Measurements from ENCODE around the gene MARCHF9.

The MARCHF9 gene

DNA sequence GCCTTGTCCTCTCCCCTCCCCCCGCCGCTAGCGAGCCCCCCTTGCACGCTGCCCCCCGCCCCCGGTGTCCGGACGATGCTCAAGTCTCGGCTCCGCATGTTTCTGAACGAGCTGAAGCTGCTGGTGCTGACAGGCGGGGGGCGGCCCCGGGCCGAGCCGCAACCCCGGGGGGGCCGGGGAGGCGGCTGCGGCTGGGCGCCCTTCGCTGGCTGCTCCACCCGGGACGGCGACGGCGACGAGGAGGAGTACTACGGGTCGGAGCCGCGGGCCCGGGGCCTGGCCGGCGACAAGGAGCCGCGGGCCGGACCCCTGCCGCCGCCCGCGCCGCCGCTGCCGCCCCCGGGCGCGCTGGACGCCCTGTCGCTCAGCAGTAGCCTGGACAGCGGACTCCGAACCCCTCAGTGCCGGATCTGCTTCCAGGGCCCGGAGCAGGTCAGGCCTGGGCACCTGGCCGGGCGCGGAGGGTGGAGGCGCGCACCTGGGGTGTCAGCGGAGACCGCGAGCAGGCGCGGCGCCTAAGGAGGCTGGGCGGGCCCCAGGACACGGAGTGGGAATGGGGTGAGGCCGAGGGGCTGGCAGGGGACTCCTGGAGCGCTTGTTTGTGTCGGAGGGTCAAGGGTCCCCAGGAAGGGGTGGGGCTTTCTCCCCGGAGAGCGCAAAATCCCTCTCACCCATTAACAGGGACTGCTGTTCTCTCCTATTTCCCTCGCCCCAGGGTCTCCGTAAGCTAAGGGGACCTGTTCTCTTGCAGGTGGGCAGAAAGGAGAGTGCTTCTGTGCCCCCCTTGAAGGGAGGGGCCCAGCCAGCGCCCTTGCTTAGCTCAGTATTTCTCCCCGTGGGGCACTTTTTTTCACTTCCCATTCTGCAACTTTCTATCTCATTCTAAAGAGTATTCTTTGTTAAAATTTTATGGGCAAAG is 810 bp downstream of the MARCHF9 start:
- no peak for DNase-seq (ENCODE audit: low read depth)

DNA sequence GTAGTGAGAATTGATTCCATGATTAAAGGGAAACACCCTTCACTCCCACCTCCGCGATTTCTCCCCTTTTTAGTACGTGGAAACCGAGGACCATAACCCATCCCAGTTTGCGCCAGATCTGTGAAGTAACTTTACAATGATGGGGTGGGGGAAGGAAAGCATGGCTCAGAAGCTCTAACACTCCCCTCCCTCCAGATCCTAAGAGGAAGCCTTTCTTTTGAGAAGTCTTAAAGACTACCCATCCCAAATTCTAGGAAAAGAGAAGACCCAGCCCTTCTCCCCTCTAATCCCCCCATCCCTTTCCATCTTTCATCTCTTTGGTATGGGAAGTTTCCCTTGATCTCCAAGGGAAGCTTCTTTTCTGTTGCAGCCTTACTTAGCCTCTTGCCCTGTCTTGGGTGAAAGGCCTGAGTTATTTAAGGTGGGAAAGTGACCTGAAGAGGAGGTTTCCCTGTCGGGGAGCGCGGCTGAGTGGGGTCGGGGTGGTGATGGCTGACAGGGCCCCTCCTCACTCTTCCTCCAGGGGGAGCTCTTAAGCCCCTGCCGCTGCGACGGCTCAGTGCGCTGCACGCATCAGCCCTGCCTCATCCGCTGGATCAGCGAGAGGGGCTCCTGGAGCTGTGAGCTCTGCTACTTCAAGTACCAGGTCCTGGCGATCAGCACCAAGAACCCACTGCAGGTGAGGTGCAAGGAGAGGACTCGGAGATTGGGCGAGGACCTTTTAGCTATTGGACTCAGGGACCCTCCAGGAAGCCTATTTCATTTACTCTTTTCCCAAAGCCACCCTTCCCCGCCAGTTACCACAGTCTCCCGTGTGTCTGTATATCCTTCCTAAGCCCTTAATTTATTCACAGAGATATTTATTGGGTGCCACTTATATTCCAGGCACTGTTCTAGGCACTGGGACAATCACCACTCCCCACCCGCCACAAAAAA is 1.8 kb downstream of the MARCHF9 start:
- no peak for DNase-seq (ENCODE audit: low read depth)

DNA sequence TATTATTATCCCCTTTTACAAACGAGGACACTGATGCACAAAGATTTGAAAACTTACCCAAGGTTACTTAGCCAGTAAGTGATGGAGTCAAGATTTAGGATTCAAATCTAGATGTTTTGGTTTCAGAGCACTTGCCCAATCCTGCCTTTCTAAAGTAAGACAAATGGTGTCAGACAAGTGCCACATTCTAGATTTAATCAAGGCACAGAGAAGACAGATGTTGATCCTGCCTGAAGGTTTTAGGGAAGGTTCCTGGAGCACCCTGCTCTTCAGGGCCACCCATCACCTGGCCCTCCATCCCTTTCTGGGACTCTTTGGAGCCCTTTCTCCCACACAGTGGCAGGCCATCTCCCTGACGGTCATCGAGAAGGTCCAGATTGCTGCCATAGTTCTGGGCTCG is 2.9 kb downstream of the MARCHF9 start:
- DNase-seq (ENCODE audit: low read depth), result no peak

GRCh38 chr12:57758552-57759359 is 3.9 kb downstream of the MARCHF9 start:
- no peak for DNase-seq (ENCODE audit: low read depth)

DNA sequence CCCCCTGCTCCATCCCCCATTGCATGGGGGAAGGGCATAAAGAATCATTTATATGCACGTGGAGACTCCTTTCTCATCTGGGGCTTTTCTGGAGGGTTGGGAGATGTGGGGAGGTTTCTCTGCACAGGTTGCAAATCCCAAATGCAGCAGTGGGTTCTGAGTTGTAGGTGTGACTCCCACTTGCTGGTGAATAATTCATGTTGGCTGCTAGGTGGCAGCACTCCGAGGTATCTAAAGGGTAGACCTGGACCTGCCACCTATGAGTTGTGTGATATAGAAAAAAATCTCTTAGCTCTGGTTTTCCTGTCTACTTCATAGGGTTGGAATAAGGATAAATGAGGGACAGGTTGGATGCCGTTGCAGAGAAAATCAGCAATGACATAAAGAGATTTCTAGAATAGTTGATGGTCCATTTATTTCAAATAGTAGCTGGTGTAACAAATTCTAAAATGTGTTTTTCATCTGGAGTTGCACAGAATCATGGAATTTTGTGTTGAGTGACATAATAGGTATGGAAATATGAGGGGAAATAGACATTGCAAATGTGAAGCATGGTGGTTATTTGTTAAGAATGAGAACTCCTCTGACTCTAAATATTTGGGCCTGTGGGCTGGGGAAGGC is 4.6 kb downstream of the MARCHF9 start:
- no peak for DNase-seq (ENCODE audit: low read depth)

GRCh38 chr12:57760347-57760982 is 5.6 kb downstream of the MARCHF9 start:
- no peak for DNase-seq (ENCODE audit: low read depth)

- no peak for DNase-seq (ENCODE audit: low read depth)
These were observed 6.6 kb downstream of the MARCHF9 start for GRCh38 chr12:57761391-57761998.

DNA sequence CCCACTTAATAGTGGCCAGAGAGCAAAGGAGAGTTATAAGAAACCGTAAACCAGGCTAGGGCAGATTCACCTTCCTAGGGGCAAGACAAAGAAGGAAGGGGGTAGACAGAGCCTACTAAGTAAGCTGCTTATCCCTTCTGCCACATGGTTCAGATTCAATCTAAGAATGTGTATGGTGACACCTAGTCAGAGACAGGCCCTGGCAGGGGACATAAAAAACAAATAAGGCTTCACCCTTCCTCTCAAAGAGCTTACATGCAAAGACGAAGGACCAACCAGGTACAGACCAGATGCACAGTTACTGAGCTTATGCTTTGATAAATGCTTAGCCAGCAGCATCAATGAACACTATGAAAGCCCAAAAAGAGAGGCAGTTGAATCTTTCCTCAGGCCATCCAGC is 7.6 kb downstream of the MARCHF9 start:
- no peak for DNase-seq (ENCODE audit: low read depth)

DNA sequence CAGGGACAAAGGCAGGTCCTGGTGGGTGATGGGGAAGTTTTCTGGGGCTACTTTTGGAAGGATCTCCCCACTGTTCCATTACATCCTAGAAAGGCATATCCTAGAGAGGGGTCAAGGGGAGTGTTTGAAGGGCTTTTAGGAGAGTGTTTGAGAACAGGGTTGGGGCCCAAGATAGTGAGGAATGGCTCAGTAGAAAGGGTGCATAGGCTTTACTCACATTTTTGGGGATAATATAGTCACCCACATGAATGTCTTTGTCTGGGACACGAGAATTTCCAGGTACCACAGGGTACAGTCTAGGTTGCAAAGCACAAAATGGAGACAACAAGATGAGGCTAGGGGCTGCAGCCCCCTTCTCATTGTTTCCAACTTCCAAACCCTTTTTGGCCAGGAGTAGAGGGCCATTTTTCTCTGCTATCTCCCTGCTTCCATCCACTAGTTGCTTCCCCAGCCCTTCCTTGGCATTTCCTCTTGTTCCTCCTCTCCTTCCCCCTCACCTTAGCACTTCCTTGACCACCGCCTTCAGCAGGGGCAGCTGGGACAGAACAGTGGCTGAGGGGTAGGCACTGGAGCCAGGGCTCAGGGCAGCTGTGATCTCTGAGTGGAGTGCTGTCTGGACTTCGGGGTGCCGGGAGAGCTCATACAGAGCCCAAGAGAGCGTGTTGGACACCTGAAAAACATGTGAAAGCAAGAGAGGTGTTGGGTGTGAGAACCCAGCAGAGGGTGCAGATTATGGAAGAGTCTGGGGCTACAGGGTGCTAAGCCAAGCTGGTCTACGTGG is 9.2 kb downstream of the MARCHF9 start:
- DNase-seq (ENCODE audit: low read depth), result no peak

DNA sequence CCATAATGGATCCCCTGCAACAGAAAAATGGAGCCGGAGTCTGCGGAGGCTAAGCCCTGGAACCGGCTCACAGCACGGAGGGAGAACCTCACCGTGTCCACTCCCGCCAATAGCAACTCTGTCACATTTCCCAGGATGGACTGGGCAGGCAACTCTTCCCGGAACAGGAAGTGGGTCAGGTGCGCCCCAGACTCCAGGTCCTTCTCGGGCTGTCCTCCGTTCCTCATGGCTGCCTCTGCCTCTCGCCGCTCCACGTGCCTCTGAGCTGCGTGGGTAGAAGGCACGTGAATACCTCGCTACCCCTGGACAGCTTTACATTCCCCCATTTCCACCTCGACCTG is 9.7 kb downstream of the MARCHF9 start:
- DNase-seq (ENCODE audit: low read depth), result no peak

DNA sequence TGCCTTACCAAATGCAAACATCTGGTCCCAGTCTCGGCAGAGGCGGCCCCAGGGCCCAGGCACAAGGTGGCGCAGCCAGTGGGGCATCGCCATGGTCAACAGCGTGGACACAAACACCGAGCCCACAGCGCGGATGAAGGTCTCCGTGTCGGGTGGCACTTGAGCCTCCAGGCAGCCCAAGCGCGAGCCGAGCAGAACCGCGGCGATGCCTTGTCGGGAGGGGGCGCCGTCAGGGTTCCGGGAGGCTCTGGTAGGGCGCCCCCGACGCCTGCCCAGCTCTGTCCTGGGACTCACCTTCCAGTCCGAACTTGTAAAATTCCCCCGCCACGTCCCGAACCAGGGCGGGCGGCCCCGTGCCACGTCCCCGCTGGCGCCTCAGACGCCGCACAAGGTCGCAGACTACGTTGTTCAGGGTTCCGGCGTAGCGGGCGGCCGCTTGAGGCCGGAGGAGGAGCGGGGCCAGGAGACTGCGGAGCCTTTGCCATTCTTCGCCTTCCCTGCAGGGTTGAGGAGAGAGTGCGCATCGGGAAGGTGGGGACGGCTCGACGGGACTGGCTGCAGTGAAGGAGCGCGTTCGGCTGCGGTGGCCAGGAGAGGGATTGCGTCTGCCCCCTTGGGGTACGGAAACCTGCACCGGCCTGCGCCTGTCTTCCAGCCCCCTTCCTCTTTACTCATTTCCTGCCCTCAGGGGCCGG is 10.2 kb downstream of the MARCHF9 start:
- DNase-seq (ENCODE audit: low read depth), result no peak

DNA sequence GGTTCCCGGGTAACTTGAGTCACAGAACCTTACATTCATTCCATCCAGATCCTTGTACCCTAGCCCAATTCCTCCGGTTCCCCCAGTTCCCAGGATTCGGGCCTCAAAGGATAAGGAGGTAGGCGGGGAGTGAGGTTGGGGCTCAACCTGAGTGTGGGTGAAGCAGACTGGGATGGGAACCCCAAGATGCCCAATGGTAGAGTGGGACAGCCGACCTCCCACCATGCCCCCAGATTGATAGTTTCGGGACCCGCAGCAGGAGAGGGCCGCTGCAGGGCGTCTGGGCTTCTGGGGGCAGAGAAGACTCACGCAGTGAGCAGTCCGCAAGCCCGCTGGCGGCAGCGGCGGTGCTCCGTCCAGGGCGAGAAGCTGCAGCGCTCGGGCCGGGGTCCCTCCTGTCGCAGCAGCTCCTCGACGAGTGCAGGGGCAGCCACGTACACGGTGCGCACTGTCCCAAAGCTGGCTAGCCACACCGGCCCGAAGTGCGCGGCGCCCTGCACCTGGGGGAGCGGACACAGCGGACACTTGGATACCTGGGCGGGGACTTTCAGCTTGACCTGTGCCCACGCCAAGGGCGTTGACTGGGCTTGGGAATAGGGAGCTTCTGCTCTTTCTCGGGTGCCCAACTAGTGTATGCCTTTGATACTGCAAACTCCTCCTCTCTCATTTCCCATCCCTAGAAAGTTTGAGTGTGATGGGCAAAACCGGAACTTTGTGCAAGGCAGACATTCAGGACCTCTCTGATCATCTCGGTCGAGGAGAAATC is 11.0 kb downstream of the MARCHF9 start:
- no peak for DNase-seq (ENCODE audit: low read depth)

- no peak for DNase-seq (ENCODE audit: low read depth)
These were observed 11.8 kb downstream of the MARCHF9 start, which contains the start of gene CYP27B1 for GRCh38 chr12:57766464-57767304. TSS of gene CYP27B1 (minus strand) at chr12:57767078. CDS start at chr12:57767041, 37 bp downstream.

GRCh38 chr12:57767305-57767698 is 12.4 kb downstream of the MARCHF9 start:
- no peak for DNase-seq (ENCODE audit: low read depth)

- no peak for DNase-seq (ENCODE audit: low read depth)
These were observed 13.0 kb downstream of the MARCHF9 start for GRCh38 chr12:57767876-57768275.

DNA sequence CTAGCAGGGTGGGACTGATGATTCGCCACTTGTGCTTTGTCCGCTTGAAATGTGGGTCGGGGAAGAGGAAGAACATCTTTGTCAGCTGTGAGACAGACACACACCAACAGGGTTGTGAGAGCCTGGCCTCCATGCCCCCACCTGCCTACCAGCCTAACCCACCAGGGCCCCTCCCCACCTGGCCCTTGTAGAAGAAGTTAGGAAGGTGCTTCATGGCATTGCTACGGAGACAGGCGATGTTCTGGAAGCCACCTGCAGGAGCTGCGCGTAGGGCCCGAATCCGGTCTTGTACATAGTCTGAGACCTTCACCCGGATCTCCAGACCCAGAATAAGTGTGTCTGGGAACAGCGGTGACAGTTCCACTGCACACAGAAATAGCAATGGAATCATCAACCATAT is 14.7 kb downstream of the MARCHF9 start:
- DNase-seq (ENCODE audit: low read depth), result no peak

DNA sequence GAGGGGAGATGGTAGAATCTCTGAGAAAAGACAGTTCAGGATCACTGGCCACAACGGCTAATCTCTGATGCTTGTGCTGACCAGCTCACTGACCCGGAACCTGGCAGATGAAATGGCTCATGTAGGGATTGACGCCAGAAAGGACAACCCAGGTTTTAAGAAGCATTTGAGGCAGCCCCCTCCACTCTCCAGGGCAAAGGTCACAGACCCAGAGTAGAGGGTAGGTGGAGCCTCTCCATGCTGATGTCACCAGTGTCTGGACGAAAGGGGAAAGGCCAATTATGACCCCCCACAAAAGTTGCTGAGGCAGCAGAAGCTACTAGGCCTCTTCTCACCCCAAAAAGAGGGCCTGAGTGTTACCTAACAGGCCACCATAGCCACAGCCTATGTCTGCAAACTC is 15.8 kb downstream of the MARCHF9 start:
- DNase-seq (ENCODE audit: low read depth), result no peak

Measured in CMK (cell line).